T-helper 2 cell (primary cell): ENCODE measurements around the gene MARK3.

Experiments used
- DNase-seq, 5 experiments: peaks; one replicate each; pipeline versions ENCODE4 v3.0.0 to v3.0.0-alpha.2; 2012 to 2022

MARK3 gene

GRCh38 chr14:103540821-103541708 is 155.8 kb downstream of the MARK3 start:
- DNase-seq = no peak

DNA sequence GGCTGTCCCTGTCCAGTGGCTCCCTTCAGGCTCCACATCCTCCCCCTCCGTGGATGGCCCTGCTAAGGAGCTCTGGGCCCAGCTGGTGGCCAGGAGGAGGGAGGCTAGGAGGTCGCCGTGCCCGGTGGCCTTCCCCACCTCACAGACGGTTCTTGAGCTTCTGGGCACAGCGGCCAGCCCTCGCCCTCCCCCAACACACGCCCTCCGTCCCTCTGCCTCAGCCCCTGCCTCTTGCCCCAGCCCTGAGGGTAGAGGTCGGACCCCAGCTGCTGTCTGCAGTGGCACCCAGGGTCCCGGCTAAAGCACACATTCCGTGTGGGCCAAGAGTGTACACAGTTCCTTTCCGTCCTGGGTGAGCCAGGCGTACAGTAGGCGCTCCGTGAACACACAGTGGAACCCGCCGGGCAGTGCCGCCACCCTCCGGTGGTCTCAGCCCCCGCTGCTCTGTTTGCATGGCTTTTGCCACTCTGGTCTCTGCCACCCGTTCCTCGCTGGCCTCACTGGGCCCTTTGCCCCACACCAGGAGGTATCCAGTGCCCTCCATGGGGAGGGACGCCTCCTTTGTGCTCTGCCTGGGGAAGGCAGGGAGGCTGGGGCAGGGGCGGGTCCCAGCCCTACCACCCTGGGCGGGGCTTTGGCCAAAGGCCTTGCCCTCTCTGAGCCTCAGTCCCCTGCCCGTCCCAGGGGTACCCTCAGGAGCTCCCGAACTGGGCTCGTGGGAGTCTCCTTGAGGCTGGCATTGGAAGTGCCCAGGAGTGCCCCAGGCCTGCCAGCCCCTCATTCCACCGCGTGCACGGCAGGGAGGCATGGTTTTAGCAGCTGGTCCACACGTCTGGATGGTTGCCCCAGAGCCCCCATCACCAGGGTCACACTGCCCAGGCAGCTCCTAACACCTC is 156.7 kb downstream of the MARK3 start:
- no peak for DNase-seq

- no peak for DNase-seq
These were observed 157.4 kb downstream of the MARK3 start for GRCh38 chr14:103542605-103543088.

DNA sequence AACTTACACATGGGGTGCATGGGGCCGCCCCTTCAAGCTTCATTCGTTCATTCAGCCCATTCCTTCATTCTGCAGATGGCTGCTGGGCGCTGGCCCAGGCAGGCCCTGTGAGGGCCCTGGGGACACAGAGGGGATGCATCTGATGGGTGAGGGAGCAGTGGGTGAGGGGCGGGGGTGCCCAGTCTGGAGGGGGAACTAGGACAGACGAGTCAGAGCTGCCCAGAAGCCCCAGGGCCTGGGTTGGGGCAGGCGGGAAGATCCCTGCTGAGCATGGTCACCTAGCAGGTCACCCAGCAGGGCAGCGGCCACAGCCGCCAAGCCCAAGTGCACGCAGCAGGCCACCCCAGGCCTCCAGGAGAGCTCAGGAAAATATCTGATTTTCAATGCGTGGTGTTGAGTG is 157.9 kb downstream of the MARK3 start:
- DNase-seq = no peak

DNA sequence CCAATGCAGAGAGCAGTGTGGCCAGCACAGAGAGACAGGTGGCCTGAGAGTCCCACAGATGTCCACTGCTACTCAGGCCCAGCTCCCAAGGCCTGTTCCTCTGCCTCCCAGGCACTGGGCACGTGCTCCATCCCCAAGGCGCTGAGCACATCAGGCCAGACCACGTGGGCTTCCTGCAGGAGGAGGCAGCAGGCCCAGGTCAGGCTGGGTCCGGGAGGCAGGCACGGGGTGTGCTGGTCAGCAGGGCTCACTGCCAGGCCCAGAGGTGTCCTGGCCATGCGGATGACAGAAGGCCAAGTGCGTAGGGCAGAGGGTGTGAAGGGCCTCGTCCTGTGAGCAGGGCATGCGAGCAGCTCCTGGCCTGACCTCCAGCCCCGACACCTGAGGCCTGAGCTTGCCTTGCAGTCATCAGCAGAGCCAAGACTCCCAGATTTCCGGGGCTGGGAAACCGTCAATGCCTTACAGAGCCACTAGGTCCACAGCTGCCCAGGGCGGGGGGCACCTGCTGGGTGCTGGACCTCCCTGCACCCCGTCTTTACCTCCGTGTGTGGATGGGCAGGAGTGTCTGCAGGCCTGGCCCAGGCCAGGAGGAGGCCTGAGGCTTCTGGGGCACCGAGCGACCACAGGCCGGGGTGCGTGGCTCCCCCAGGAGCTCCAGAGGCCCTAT is 158.6 kb downstream of the MARK3 start:
- DNase-seq = no peak

DNA sequence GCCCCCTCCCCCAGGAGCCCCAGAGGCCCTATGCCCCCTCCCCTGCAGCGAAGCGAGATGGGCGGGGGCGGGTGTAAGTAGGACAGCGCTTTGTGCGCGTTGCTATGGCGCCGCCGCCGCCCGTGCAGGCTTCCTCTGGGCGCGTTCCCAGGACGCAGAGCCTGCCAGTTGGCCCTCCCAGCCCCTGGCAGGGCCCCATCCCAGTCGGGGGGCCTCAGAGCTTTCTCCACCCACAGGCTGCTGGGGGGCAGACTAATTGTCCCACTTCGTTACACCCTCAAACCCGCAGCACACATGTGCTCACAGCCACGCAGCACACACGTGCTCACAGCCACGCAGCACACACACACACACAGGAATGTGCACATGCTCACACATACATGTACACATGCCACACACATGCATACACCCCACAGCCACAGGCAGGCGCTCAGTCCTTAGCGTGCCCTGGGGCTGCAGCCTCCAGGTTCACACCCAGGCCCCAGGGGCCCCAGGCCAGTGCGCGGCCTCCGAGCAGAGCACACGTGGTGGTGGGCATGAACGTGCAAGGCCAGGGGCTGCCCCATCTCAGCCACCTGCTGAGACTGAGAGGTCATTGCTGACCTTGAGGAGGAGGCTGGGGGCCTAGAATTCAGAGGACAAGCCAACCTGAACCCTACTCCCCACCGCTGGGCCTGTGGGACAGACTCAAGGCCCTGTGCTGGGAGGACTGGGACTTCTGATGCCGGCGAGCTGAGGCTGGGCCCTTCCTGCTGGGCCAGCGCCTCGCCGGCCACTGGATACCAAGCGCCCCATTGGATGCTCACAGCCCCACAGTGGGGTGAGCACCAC is 159.4 kb downstream of the MARK3 start:
- DNase-seq = no peak

DNA sequence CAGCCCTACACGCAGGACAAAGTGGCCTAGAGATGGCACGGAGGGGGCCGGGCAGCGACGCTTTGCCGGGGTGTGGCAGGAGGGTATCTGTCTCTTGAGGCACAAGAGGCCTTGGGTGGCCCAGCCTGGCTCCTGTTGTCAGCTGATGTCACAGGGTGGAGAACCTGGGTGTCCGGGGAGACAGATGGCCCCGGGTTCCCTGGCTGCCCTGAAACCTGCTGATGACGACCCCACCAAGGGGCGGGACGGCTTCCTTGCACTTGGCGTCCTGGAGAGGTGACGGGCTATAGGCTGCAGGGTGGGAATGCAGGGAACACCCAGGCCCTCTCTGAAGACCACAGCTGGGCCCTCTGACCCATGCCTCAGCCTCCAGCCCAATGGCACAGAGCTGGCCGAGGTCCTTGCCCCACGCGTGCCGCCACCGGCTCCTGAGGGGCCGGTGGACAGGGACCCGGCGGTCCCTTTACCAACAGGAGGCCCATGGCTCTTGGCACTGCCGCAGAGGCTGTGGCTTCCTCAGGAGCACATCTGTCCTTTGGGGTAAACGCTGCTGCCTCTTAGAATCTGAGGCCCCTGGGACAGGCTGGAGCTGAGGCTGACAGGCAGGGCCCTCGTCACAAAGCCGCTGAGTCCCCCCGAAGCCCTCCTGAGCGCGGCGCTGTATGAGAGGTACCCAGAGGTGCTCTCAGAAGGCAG is 160.2 kb downstream of the MARK3 start:
- DNase-seq = no peak

GRCh38 chr14:103545915-103546651 is 160.9 kb downstream of the MARK3 start:
- DNase-seq = peak in 1 of 5 experiments; percentile 5

DNA sequence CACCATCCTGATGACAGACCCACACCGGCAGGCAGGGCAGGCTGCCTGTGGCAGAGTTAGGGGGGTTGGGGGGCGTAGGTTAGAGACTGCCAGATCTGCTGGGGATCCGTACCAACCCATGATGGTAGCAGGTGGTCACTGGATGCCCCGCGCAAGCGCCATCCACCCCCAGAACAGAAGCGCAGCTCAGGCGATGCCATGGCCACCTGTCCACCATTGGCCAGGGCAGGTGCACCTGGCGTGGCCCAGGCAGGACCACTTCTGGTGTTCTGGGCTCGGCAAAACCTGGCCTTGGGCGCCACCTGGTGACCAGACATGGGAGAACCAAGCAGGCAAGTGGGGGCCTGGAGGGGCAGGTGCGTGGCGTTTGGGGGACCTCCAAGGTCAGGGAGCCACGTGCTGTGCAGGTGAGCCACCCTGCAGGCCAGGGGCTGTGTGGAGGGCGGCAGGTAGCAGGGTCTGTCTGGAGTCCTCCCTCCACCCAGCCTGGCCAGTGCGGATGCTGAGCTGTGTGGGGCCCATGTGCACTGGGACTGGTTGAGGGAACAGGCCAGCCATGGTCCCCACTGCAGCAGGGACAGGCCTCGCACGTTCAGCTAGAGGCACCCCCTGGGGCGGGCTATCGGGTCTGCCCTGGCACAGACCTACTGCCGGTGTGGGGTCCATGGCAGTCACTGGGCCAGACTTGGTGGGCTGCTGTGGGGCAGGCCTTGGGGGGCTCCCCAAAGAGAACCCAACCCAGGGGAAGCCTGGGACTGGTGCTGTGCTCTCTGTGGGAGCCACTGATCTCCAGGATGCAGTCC is 161.6 kb downstream of the MARK3 start:
- peak; percentile 57 to 71 (median 65) for DNase-seq

DNA sequence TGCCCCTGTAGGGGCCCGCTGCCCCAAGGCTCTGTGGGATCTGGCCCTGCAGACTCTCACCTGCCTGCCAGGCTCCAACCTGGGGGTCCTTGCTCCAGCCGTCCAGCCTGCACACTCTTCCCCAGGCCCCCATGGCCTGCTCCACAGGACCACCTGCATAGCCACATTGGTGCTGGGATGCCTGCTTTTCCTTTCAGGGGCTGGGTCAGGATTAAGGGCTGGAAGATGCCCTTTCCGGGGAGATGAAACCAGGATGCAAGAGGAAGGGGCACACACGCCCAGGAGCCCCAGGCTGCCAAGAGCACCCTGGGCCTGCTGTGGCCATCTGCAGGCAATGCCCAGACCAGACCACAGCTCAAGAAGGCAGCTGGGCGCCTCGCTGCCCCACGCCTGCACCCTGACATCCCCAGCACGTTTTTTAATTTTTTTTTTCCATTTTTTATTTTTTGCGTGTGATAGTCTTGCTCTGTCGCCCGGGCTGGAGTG is 162.3 kb downstream of the MARK3 start:
- no peak for DNase-seq

- DNase-seq = no peak
These were observed 162.8 kb downstream of the MARK3 start for GRCh38 chr14:103547941-103548462.

DNA sequence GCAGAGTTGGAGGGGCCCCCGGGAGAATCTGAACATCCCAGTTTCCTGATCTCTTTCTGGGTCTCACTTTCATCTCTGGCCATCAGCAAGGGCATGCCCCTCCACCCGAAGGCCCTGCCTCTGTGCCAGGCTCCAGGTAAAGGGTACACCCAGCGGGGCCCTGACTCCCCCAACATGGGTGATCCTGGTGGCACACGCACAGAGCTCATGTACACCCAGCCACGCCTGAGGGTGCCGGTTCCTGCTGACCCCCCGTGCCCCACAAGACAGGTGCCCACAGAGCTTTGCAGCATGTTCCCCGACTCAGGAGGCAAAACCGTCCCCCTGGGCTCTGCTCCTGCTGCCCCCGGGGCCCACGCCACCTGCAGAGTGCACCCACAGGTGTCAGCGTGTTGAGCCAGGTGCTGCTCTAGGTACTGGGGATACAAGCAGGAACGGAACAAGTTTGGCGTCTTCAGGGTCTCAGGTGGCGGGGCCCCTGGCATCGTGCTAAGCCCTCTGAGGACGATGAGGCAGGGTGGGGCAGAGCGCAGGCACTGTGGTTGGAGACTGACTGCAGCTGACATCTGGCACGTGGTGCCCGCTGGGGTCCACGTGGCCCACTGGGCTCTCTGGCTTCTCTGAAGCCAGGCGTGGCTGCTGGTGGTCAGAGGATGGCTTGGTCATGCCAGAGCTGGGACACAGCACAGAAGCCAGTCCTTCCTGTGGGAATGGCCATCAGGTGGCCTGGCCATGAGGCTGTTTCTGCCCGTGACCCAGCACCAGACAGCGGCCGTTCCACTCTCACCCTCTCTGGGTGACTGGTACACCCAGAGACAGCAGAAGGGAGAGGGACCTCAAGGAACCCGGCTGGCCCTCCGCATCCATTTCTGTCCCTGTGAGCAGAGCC is 163.5 kb downstream of the MARK3 start:
- no peak for DNase-seq

GRCh38 chr14:103549361-103550311 is 164.4 kb downstream of the MARK3 start:
- no peak for DNase-seq

GRCh38 chr14:103550451-103551337 is 165.5 kb downstream of the MARK3 start:
- no peak for DNase-seq

- no peak for DNase-seq
These were observed 166.1 kb downstream of the MARK3 start for GRCh38 chr14:103551338-103551762.
